ENCODE measurements around the gene SETD2.

DNA sequence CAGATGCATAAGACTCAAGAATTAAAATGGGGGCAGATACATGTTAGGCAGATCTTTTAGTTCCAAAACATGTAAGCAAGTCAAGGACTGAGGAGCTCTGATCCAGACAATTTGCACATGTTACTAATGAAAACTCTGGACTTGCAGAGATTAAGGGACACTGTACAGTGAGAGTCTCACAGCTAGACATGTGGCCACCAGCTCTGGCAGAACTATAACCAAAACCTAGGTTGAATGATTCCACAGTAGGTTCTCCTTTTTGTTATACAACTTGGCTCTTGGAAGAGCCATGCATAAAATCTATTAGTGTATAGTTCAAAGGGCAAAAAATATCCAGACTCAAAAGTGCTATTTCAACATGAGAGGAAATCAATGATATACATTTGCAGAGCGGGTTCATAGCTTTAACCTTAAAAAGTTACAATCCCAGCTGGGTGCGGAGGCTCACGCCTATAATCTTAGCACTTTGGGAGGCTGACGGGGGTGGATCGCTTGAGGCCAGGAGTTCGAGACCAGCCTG lies 61.8 kb downstream of the SETD2 start:
- TF ChIP-seq, protein P1, sequence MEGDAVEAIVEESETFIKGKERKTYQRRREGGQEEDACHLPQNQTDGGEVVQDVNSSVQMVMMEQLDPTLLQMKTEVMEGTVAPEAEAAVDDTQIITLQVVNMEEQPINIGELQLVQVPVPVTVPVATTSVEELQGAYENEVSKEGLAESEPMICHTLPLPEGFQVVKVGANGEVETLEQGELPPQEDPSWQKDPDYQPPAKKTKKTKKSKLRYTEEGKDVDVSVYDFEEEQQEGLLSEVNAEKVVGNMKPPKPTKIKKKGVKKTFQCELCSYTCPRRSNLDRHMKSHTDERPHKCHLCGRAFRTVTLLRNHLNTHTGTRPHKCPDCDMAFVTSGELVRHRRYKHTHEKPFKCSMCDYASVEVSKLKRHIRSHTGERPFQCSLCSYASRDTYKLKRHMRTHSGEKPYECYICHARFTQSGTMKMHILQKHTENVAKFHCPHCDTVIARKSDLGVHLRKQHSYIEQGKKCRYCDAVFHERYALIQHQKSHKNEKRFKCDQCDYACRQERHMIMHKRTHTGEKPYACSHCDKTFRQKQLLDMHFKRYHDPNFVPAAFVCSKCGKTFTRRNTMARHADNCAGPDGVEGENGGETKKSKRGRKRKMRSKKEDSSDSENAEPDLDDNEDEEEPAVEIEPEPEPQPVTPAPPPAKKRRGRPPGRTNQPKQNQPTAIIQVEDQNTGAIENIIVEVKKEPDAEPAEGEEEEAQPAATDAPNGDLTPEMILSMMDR (IDR thresholded peaks at IDR 0.05): no peak
- TF ChIP-seq POLR2A (IDR thresholded peaks at IDR 0.05): no peak

Measured in sigmoid colon (tissue), 3 donors.